ENCODE data around the gene PNMA8B.

DNA sequence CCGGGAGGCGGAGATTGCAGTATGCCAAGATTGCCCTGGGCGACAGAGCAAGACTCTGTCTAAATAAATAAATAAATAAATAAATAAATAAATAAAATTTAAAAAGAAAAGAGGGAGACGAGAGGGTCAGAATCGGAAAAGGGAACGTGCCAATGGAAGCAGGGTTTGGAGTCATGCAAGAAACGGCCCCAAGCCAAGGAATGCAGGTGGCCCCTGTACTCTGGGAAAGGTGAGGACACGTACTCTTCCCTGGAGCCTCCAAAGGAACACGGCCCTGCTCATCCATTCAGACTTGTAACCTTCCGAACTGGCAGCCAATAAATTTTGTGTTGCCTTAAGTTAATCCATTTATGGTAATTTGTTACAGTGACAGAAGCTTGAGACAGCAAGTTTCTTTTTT is 47.1 kb downstream of the PNMA8B start:
- TF ChIP-seq CTCF (IDR thresholded peaks at IDR 0.05; ENCODE audit: insufficient read depth, low read depth, low read length) (no peak), EZH2 (IDR thresholded peaks at IDR 0.05; ENCODE audit: insufficient read depth, low read length) (no peak)
